ENCODE measurements around the gene ACSM2B. TPM values are rescaled to one million over a fixed set of nuclear protein-coding genes. Genes with fewer than 3 reads are reported as not detected.
"Not testable (repeated sequence)": the region's sequence is repeated elsewhere in the genome, so short reads cannot be mapped to it uniquely, and the experiment has no call there.

Gene ACSM2B
- total RNA-seq, 1 donor from 2014 or later = 0.13 TPM

DNA sequence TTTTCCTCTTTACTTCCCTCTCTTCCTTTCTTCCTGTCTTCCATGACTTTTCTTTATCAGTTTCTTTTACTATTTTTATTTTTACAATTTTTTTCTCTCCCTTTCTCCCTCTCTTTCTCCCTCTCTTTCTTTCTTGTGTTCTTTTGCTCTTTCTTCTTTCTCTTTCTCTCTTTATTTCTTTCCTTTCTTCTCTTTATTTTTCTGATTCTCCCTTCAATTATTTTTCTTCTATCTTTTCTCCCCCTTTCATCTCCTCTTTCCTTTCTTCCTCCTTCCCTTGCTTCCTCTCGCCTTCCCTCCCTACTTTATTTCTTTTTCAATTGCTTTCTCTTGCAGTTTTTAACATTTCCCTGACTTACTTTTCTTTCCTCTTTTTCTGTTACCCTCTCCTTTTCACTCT is 39.5 kb downstream of the ACSM2B start:
- not testable (repeated sequence) for DNase-seq (ENCODE audit: low read depth in 2 of 2)

GRCh38 chr16:20532284-20532792 is 43.8 kb downstream of the ACSM2B start:
- not testable (repeated sequence) for DNase-seq (ENCODE audit: low read depth in 2 of 2)

DNA sequence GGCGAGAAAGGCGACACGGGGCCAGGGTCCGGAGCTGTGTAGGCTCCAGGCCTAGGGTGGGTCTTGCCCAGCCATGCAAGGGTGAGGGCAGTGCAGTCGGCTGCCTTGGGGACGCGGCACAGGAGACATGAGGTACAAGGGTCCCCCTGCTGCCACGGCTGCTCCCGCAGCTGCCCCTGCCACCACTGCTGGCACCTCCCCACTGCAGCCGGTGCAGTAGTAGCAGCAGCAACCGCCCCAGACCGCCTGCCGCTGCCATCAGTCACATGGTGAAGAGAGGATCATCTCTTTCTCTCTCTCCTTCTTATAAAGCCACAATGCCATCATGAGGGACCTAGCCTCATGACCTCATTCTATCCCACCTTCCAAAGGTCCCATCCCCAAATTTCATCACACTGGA is 44.4 kb downstream of the ACSM2B start:
- DNase-seq (ENCODE audit: low read depth in 2 of 2) = not testable (repeated sequence)

DNA sequence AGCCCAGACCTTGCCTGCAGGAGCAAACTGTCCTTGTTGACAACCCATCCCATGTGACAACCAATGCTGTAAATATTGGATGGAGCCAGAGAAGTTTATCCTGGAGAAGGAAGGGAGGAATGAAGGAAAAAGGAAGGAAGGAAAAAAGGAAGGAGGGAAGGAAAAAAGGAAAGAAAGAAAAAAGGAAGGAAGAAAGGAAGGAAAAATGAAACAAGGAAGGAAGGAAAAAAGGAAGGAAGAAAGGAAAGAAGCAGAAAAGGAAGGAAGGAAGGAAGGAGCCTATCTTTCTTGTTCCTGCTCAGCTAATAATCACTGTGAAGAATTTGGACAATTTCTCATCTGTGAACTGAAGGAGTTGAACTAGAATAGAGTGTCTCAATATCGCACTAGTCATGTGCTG is 56.1 kb downstream of the ACSM2B start:
- DNase-seq (ENCODE audit: low read depth in 2 of 2) = no peak

DNA sequence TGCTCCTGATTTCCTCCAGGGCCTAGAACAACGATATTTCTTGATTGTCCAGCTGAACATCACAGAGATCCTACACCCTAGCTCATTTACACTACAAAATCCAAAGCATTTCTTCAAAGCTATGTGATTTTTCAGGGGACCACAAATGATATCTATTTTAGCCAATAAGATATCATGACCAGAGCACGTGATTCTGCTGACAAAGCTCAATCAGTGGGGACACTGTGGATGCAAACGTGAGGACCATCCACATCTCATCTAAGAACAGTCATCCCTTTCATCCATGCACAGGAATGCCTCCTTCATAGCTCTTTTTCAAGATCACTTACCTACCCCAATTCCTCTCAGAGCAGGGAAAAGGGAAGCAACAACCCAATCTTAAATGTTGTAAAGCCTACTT is 56.9 kb downstream of the ACSM2B start:
- DNase-seq (ENCODE audit: low read depth in 2 of 2) = no peak

- no peak for DNase-seq (ENCODE audit: low read depth in 2 of 2)
Observed at GRCh38 chr16:20517149-20517548, 59.0 kb downstream of the ACSM2B start.

DNA sequence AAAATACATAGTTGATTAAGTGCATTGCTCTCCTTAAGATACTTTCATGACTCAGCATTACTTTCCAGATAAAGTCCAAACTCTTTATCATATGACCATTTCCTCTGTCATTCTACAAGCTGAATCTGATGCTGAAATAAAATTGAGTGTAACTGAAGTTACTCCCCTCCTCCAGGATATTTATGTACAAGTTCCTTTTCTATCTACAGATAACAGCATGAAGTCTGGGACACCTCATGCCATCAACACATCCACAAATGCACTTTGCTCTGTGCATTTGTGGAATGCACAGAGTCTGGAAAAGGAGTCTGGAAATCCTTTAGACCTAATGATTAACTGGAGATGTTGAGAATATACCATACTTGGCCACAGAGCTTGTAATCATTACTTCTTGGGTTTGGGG is 60.5 kb downstream of the ACSM2B start:
- no peak for DNase-seq (ENCODE audit: low read depth in 2 of 2)

DNA sequence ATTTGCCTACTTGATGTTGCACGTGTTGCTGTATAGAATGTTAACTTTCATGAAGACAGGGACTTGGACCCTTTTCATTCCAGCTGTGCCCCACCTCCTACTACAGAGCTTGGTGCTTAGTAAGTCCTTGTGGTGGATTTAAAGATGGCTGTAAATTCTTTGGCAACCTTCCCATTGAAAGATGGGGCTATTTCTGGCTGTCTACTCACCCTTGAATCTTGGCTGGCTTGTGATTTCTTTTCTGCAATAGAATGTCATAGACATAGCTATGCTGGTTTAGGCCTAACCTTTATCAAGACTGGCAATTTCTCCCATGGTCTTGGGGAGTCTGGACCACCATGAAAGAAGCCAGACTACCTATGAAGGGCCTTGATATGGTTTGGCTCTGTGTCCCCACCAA is 65.8 kb downstream of the ACSM2B start:
- no peak for DNase-seq (ENCODE audit: low read depth in 2 of 2)

DNA sequence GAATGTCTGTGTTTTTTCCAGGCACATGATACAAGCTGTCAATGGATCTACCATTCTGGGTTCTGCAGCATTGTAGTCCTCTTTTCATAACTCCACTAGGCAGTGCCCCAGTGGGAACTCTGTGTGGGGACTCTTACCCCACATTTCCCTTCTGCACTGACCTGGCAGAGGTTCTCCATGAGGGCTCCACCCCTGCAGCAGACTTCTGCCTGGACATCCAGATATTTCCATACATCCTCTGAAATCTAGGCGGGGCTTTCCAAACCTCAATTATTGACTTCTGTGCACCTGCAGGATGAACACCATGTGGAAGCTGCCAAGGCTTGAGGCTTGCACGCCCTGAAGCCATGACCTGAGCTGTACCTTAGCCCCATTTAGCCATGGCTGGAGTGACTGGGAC is 68.9 kb downstream of the ACSM2B start:
- DNase-seq (ENCODE audit: low read depth in 2 of 2) = no peak

- DNase-seq (ENCODE audit: low read depth in 2 of 2) = no peak
Observed at GRCh38 chr16:20504418-20504817, 71.7 kb downstream of the ACSM2B start.

GRCh38 chr16:20491448-20491847 is 84.7 kb downstream of the ACSM2B start:
- DNase-seq (ENCODE audit: low read depth in 2 of 2) = not testable (repeated sequence)

GRCh38 chr16:20490994-20491393 is 85.2 kb downstream of the ACSM2B start:
- not testable (repeated sequence) for DNase-seq (ENCODE audit: low read depth in 2 of 2)

Other genes with a start within 250 kb of the ACSM2B start
- not detected in 2 replicates for gene GP2, start 248.9 kb downstream of the ACSM2B start, total RNA-seq
- gene UMOD, start 223.7 kb downstream of the ACSM2B start, total RNA-seq = not detected in 2 replicates
- gene PDILT, start 171.6 kb downstream of the ACSM2B start, total RNA-seq = not detected in 2 replicates
- gene ACSM5, start 166.8 kb downstream of the ACSM2B start, total RNA-seq = 1.3 and 5.6 TPM in 2 replicates
- gene ACSM2A, start 124.8 kb downstream of the ACSM2B start, total RNA-seq = under 0.01 and 0.13 TPM in 2 replicates
- not detected in 2 replicates for gene ACSM1, start 121.3 kb upstream of the ACSM2B start, total RNA-seq
- 57.3 and 82.7 TPM in 2 replicates for gene THUMPD1, start 165.5 kb upstream of the ACSM2B start, total RNA-seq
- 0.13 TPM in 2 replicates for gene ACSM3, start 187.6 kb upstream of the ACSM2B start, total RNA-seq
- gene ERI2, start 230.1 kb upstream of the ACSM2B start, total RNA-seq = 7.8 and 9.2 TPM in 2 replicates
- gene REXO5, start 230.2 kb upstream of the ACSM2B start, total RNA-seq = 2.7 and 2.9 TPM in 2 replicates